NCI-H446 treated with DMSO at 0.1 percent for 48 hours (cell line): Measurements from ENCODE around the gene POP7.
"Not testable (repeated sequence)": the region's sequence is repeated elsewhere in the genome, so short reads cannot be mapped to it uniquely, and the experiment has no call there.

Experiments used
- DNase-seq: peaks from one replicate; lab custom pipeline; 2025; lab: John Stamatoyannopoulos, UW

Gene POP7

GRCh38 chr7:100705753-100706671 lies at the start of gene POP7:
TSS of gene POP7 (plus strand) at chr7:100706121. CDS start at chr7:100706831, 710 bp downstream.
- DNase-seq = peak; percentile 88

GRCh38 chr7:100662194-100662776 lies 43.6 kb upstream of the POP7 start:
- DNase-seq = not testable (repeated sequence)

GRCh38 chr7:100665168-100665726 lies 40.7 kb upstream of the POP7 start:
- no peak for DNase-seq

- DNase-seq = no peak
Measured at GRCh38 chr7:100667331-100668068, 38.4 kb upstream of the POP7 start.

- no peak for DNase-seq
Measured at GRCh38 chr7:100668069-100668449, 37.9 kb upstream of the POP7 start.

- DNase-seq = not testable (repeated sequence)
Measured at GRCh38 chr7:100669106-100669505, 36.8 kb upstream of the POP7 start.

GRCh38 chr7:100670074-100670473 lies 35.8 kb upstream of the POP7 start:
- no peak for DNase-seq

GRCh38 chr7:100671353-100672327 lies 34.3 kb upstream of the POP7 start:
- DNase-seq = no peak

- peak; percentile 87 for DNase-seq
Measured at GRCh38 chr7:100673302-100673941, 32.5 kb upstream of the POP7 start, which contains the start of gene GNB2. TSS of gene GNB2 (plus strand) at chr7:100673740. CDS start at chr7:100676266, 2,526 bp downstream.

GRCh38 chr7:100673942-100674410 lies 31.9 kb upstream of the POP7 start:
- no peak for DNase-seq

- DNase-seq = no peak
Measured at GRCh38 chr7:100674411-100675104, 31.4 kb upstream of the POP7 start.

GRCh38 chr7:100675105-100675451 lies 30.8 kb upstream of the POP7 start:
- DNase-seq = no peak

GRCh38 chr7:100675581-100676350 lies 30.2 kb upstream of the POP7 start:
- DNase-seq = no peak

GRCh38 chr7:100676501-100677306 lies 29.2 kb upstream of the POP7 start:
- DNase-seq = no peak

GRCh38 chr7:100677308-100678267 lies 28.3 kb upstream of the POP7 start:
- no peak for DNase-seq

GRCh38 chr7:100678291-100678984 lies 27.5 kb upstream of the POP7 start:
- DNase-seq = no peak
